ENCODE results near the gene DSG3.

DNA sequence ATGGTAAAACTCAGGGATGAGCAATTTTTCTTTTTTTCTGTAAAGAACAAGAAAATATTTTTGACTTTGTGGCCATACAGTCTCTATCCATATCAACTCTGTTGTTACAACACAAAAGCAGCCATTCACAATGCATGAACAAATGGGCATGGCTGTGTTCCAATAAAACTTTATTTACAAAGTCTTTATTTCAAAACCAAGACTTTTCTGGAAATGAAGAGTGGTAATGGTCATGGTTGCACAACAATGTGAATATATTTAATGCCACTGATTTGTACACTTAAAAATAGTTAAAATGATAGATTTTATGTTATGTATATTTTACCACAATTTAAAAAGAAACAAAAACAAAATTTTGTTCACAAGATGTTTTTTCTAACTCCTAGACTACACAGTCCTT is 1.6 kb upstream of the DSG3 start:
- TF ChIP-seq, protein P1, sequence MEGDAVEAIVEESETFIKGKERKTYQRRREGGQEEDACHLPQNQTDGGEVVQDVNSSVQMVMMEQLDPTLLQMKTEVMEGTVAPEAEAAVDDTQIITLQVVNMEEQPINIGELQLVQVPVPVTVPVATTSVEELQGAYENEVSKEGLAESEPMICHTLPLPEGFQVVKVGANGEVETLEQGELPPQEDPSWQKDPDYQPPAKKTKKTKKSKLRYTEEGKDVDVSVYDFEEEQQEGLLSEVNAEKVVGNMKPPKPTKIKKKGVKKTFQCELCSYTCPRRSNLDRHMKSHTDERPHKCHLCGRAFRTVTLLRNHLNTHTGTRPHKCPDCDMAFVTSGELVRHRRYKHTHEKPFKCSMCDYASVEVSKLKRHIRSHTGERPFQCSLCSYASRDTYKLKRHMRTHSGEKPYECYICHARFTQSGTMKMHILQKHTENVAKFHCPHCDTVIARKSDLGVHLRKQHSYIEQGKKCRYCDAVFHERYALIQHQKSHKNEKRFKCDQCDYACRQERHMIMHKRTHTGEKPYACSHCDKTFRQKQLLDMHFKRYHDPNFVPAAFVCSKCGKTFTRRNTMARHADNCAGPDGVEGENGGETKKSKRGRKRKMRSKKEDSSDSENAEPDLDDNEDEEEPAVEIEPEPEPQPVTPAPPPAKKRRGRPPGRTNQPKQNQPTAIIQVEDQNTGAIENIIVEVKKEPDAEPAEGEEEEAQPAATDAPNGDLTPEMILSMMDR (optimal IDR thresholded peaks at IDR 0.05 in 1 of 3, IDR thresholded peaks at IDR 0.05 in 1 of 3, conservative IDR thresholded peaks at IDR 0.05 in 1 of 3; ENCODE audit: extremely low read depth in 1 of 3, insufficient read depth in 2 of 3, low read length in 3 of 3) = no peak
- TF ChIP-seq EZH2 (IDR thresholded peaks at IDR 0.05; ENCODE audit: low read length) = no peak
